ENCODE measurements around the gene GAS1. TPM values are rescaled to one million over a fixed set of nuclear protein-coding genes. Genes with fewer than 3 reads are reported as not detected.

The GAS1 gene
- total and polyA plus RNA-seq, 4 donors: 0.46 to 7.4 (median 1.1) TPM

DNA sequence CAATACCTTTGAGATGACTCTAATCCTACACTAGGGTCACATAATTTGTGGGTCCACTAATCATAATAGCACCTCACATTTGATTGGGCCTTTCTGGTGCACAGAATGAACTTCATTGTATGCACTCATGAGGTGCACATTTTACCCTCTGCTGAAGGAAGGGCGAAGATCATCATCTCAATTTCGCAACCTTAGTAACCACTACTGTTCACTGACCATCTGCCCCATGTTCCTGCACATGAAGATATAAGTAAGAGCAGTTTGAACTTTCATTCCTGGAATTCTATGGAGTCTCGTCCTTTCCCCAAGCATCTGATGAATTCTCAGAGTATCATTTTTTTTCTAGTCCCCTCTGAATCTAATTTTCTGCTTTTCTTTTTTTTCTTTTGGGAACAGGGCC is 21.2 kb downstream of the GAS1 start:
- Histone ChIP-seq H3K4me3 (ENCODE audit: low read depth in 1 of 3, low read length in 3 of 3) (no peak overlapping the region), H3K36me3 (ENCODE audit: control insufficient read depth in 4 of 4, insufficient read depth in 3 of 4, low read depth in 1 of 4, low read length in 3 of 4) (no peaks in the 10 kb centered on the region), H3K27me3 (ENCODE audit: control insufficient read depth in 4 of 4, insufficient read depth in 4 of 4, low read length in 3 of 4) (peaks cover 0 to 4% (median 0%) of the 10 kb centered on the region in 4 donors), H3K4me1 (ENCODE audit: control insufficient read depth in 4 of 4, insufficient read depth in 4 of 4, low read length in 3 of 4) (no peaks in the 10 kb centered on the region), H3K27ac (ENCODE audit: low read depth in 1 of 2, low read length in 2 of 2) (no peak overlapping the region), H3K9ac (ENCODE audit: low read depth in 1 of 2, low read length in 2 of 2) (no peak overlapping the region), H3K9me3 (ENCODE audit: control insufficient read depth in 4 of 4, low read length in 3 of 4) (no peaks in the 10 kb centered on the region)
- no peak for DNase-seq (ENCODE audit: low spot score)
- TF ChIP-seq RXRA (IDR thresholded peaks at IDR 0.05): no peak
- TF ChIP-seq SP1 (IDR thresholded peaks at IDR 0.05): no peak
- TF ChIP-seq JUND (IDR thresholded peaks at IDR 0.05): no peak
- TF ChIP-seq HNF4G (IDR thresholded peaks at IDR 0.05): no peak
- no peak for TF ChIP-seq GABPA (IDR thresholded peaks at IDR 0.05 in 1 of 2, conservative IDR thresholded peaks at IDR 0.05 in 1 of 2)
- TF ChIP-seq, protein P1, sequence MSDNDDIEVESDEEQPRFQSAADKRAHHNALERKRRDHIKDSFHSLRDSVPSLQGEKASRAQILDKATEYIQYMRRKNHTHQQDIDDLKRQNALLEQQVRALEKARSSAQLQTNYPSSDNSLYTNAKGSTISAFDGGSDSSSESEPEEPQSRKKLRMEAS (IDR thresholded peaks at IDR 0.05): no peak
- no peak for TF ChIP-seq EGR1 (IDR thresholded peaks at IDR 0.05; ENCODE audit: low read depth in 2 of 2)
- TF ChIP-seq, protein P2, sequence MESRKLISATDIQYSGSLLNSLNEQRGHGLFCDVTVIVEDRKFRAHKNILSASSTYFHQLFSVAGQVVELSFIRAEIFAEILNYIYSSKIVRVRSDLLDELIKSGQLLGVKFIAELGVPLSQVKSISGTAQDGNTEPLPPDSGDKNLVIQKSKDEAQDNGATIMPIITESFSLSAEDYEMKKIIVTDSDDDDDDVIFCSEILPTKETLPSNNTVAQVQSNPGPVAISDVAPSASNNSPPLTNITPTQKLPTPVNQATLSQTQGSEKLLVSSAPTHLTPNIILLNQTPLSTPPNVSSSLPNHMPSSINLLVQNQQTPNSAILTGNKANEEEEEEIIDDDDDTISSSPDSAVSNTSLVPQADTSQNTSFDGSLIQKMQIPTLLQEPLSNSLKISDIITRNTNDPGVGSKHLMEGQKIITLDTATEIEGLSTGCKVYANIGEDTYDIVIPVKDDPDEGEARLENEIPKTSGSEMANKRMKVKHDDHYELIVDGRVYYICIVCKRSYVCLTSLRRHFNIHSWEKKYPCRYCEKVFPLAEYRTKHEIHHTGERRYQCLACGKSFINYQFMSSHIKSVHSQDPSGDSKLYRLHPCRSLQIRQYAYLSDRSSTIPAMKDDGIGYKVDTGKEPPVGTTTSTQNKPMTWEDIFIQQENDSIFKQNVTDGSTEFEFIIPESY (IDR thresholded peaks at IDR 0.05): no peak
- no peak for TF ChIP-seq ATF3 (IDR thresholded peaks at IDR 0.05)
- TF ChIP-seq YY1 (IDR thresholded peaks at IDR 0.05): no peak
- no peak for TF ChIP-seq HNF4A (conservative IDR thresholded peaks at IDR 0.05)
- no peak for TF ChIP-seq NR2F2 (IDR thresholded peaks at IDR 0.05)
- WGBS: 76% methylated on average over 3 of the region's 3 CpGs

- TF ChIP-seq HNF4A (conservative IDR thresholded peaks at IDR 0.05) (no peak), JUND (IDR thresholded peaks at IDR 0.05) (no peak), FOXA1 (IDR thresholded peaks at IDR 0.05) (no peak), RXRA (IDR thresholded peaks at IDR 0.05) (no peak), RAD21 (IDR thresholded peaks at IDR 0.05) (no peak), SP1 (IDR thresholded peaks at IDR 0.05) (no peak), HNF4G (IDR thresholded peaks at IDR 0.05) (no peak), GABPA (IDR thresholded peaks at IDR 0.05 in 1 of 2, conservative IDR thresholded peaks at IDR 0.05 in 1 of 2) (no peak), YY1 (IDR thresholded peaks at IDR 0.05) (no peak)
- WGBS: 89% methylated on average over 1 of the region's 1 CpG
Measured at GRCh38 chr9:86925686-86926085, 21.6 kb downstream of the GAS1 start.

DNA sequence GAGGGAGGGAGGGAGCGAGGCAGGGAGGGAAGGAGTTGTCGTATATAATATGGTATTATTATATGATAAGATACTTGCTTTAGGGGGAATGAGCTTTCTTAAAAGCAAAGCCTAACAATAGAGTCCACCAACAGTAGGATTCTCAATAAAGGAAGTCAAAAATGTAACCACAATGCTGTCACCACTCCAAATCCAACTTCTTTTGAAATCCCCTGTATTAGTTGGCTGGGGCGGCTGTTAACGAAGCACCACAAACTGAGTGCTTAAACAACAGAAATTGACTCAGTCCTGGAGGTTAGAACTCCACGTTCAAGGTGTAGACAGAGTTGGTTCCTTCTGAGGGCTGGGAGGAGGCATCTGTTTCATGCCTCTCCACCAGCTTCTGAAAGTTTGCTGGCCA is 23.1 kb downstream of the GAS1 start:
- H3K27me3 ChIP-seq (ENCODE audit: control insufficient read depth in 4 of 4, insufficient read depth in 4 of 4, low read length in 3 of 4): peaks cover 0 to 4% (median 0%) of the 10 kb centered on the region in 4 donors
- no peaks in the 10 kb centered on the region for H3K9me3 ChIP-seq (ENCODE audit: control insufficient read depth in 4 of 4, low read length in 3 of 4)
- no peak overlapping the region for H3K9ac ChIP-seq (ENCODE audit: low read depth in 1 of 2, low read length in 2 of 2)
- TF ChIP-seq TAF1 (conservative IDR thresholded peaks at IDR 0.05) (no peak), HNF4G (IDR thresholded peaks at IDR 0.05) (no peak), GABPA (IDR thresholded peaks at IDR 0.05 in 1 of 2, conservative IDR thresholded peaks at IDR 0.05 in 1 of 2) (no peak), CTCF (IDR thresholded peaks at IDR 0.05; ENCODE audit: low read depth, low read length, missing input control) (no peak), FOXA1 (IDR thresholded peaks at IDR 0.05) (no peak), YY1 (IDR thresholded peaks at IDR 0.05) (no peak), ATF3 (IDR thresholded peaks at IDR 0.05) (no peak), RXRA (IDR thresholded peaks at IDR 0.05) (no peak)
- TF ChIP-seq, protein P3, sequence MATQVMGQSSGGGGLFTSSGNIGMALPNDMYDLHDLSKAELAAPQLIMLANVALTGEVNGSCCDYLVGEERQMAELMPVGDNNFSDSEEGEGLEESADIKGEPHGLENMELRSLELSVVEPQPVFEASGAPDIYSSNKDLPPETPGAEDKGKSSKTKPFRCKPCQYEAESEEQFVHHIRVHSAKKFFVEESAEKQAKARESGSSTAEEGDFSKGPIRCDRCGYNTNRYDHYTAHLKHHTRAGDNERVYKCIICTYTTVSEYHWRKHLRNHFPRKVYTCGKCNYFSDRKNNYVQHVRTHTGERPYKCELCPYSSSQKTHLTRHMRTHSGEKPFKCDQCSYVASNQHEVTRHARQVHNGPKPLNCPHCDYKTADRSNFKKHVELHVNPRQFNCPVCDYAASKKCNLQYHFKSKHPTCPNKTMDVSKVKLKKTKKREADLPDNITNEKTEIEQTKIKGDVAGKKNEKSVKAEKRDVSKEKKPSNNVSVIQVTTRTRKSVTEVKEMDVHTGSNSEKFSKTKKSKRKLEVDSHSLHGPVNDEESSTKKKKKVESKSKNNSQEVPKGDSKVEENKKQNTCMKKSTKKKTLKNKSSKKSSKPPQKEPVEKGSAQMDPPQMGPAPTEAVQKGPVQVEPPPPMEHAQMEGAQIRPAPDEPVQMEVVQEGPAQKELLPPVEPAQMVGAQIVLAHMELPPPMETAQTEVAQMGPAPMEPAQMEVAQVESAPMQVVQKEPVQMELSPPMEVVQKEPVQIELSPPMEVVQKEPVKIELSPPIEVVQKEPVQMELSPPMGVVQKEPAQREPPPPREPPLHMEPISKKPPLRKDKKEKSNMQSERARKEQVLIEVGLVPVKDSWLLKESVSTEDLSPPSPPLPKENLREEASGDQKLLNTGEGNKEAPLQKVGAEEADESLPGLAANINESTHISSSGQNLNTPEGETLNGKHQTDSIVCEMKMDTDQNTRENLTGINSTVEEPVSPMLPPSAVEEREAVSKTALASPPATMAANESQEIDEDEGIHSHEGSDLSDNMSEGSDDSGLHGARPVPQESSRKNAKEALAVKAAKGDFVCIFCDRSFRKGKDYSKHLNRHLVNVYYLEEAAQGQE (IDR thresholded peaks at IDR 0.05): no peak
- no peaks in the 10 kb centered on the region for H3K36me3 ChIP-seq (ENCODE audit: control insufficient read depth in 4 of 4, insufficient read depth in 3 of 4, low read depth in 1 of 4, low read length in 3 of 4)
- 80% methylated on average over 5 of the region's 5 CpGs for WGBS
- H3K4me3 ChIP-seq (ENCODE audit: low read depth in 1 of 3, low read length in 3 of 3): no peak overlapping the region
- H3K4me1 ChIP-seq (ENCODE audit: control insufficient read depth in 4 of 4, insufficient read depth in 4 of 4, low read length in 3 of 4): no peaks in the 10 kb centered on the region
- H3K27ac ChIP-seq (ENCODE audit: low read depth in 1 of 2, low read length in 2 of 2): no peak overlapping the region
- no peak for DNase-seq (ENCODE audit: low spot score)

More at GRCh38 chr9:86925686-86926085, 21.6 kb downstream of the GAS1 start:
- H3K4me1 ChIP-seq (ENCODE audit: control insufficient read depth in 4 of 4, insufficient read depth in 4 of 4, low read length in 3 of 4): no peaks in the 10 kb centered on the region
- DNase-seq (ENCODE audit: low spot score): no peak
- H3K9me3 ChIP-seq (ENCODE audit: control insufficient read depth in 4 of 4, low read length in 3 of 4): no peaks in the 10 kb centered on the region
- H3K9ac ChIP-seq (ENCODE audit: low read depth in 1 of 2, low read length in 2 of 2): no peak overlapping the region
- H3K27ac ChIP-seq (ENCODE audit: low read depth in 1 of 2, low read length in 2 of 2): no peak overlapping the region
- H3K4me3 ChIP-seq (ENCODE audit: low read depth in 1 of 3, low read length in 3 of 3): no peak overlapping the region
- H3K36me3 ChIP-seq (ENCODE audit: control insufficient read depth in 4 of 4, insufficient read depth in 3 of 4, low read depth in 1 of 4, low read length in 3 of 4): no peaks in the 10 kb centered on the region
- H3K27me3 ChIP-seq (ENCODE audit: control insufficient read depth in 4 of 4, insufficient read depth in 4 of 4, low read length in 3 of 4): peaks cover 0 to 4% (median 0%) of the 10 kb centered on the region in 4 donors

All from liver (tissue), 9 donors.